IMR-90 (cell line): ENCODE results near the gene TIMELESS. TPM values are rescaled to one million over a fixed set of nuclear protein-coding genes. Genes with fewer than 3 reads are reported as not detected.
A peak's percentile ranks its signal among the peaks of the same experiment; 100 is the strongest.

ENCODE experiments used
- ATAC-seq: fragments of 200-7000 bp; cut with Tn5 transposase; 2 replicates; pipeline ENCODE4 v1.9.1; 2020; ENCODE audit warnings: low read depth, mild to moderate bottlenecking, moderate library complexity
- BruUV-seq: library from RNA; stranded (reverse); fragments of 400-500 nt; replicated peaks from 2 replicates; lab custom pipeline; 2021; lab: Mats Ljungman, UMichigan
- CTCF ChIA-PET: fragments of 300-600 bp; formaldehyde crosslinking; extraction: SDS; loops from one replicate; lab custom pipeline; 2021; ENCODE audit warnings: antibody characterized with exemption; lab: Yijun Ruan, JAX
- POLR2A ChIA-PET: fragments of 300-600 bp; sonication (Branson Sonifier 250); formaldehyde crosslinking; loops from one replicate; lab custom pipeline; 2022; ENCODE audit warnings: antibody characterized with exemption; ENCODE audit not compliant: unreplicated experiment; lab: Charles Lee
- DNase-seq: peaks from one replicate; pipeline ENCODE4 v3.0.0; 2013
- H2AFZ ChIP-seq: replicated peaks from 2 replicates; pipeline ENCODE3; 2013; ENCODE audit warnings: low read length, mild to moderate bottlenecking; ENCODE audit not compliant: poor library complexity
- H2AK5ac ChIP-seq: 2 replicates; pipeline ENCODE4 v1.6.1; 2013; ENCODE audit warnings: low read depth, low read length, inconsistent platforms
- H2AK9ac ChIP-seq: replicated peaks from 2 replicates; pipeline ENCODE3; 2013; ENCODE audit warnings: mild to moderate bottlenecking, low read depth, low read length, moderate library complexity; ENCODE audit not compliant: poor library complexity
- H2BK120ac ChIP-seq: 2 replicates; pipeline ENCODE4 v1.6.1; 2013; ENCODE audit warnings: low read depth, low read length, inconsistent platforms
- H2BK15ac ChIP-seq: 3 replicates; pipeline ENCODE4 v1.6.1; 2013; ENCODE audit warnings: low read depth, low read length, inconsistent platforms
- H2BK20ac ChIP-seq: 2 replicates; pipeline ENCODE4 v1.6.1; 2013; ENCODE audit warnings: low read depth, mild to moderate bottlenecking, inconsistent platforms, low read length, moderate library complexity
- H2BK5ac ChIP-seq: 2 replicates; pipeline ENCODE4 v1.6.1; 2013; ENCODE audit warnings: mild to moderate bottlenecking, low read depth, low read length, inconsistent platforms; ENCODE audit not compliant: poor library complexity, severe bottlenecking
- H3K14ac ChIP-seq: replicated peaks from 2 replicates; pipeline ENCODE4 v1.6.1; 2013; ENCODE audit warnings: low read depth, low read length, inconsistent platforms
- H3K18ac ChIP-seq: 2 replicates; pipeline ENCODE4 v1.6.1; 2013; ENCODE audit warnings: low read depth, low read length, control low read depth
- H3K23ac ChIP-seq: 2 replicates; pipeline ENCODE4 v1.6.1; 2013; ENCODE audit warnings: low read depth, low read length, inconsistent platforms
- H3K27ac ChIP-seq: 2 replicates; pipeline ENCODE4 v1.5.1; 2013; ENCODE audit warnings: mild to moderate bottlenecking, control low read depth, low read length; ENCODE audit not compliant: insufficient read depth
- H3K27me3 ChIP-seq: 2 replicates; pipeline ENCODE4 v1.6.1; 2013; ENCODE audit warnings: low read length; ENCODE audit not compliant: control insufficient read depth, insufficient read depth
- H3K36me3 ChIP-seq: 2 replicates; pipeline ENCODE4 v1.6.1; 2013; ENCODE audit warnings: low read length, mixed read lengths; ENCODE audit not compliant: control insufficient read depth, insufficient read depth
- H3K4ac ChIP-seq: 2 replicates; pipeline ENCODE4 v1.6.1; 2013; ENCODE audit warnings: low read depth, low read length, inconsistent platforms
- H3K4me1 ChIP-seq: 2 replicates; pipeline ENCODE4 v1.6.1; 2013; ENCODE audit warnings: low read length, mixed read lengths; ENCODE audit not compliant: control insufficient read depth, insufficient read depth
- H3K4me2 ChIP-seq: 2 replicates; pipeline ENCODE4 v1.6.1; 2013; ENCODE audit warnings: low read depth, mild to moderate bottlenecking, control low read depth, low read length, moderate library complexity
- H3K4me3 ChIP-seq: 2 replicates; pipeline ENCODE4 v1.5.1; 2013; ENCODE audit warnings: low read depth, mild to moderate bottlenecking, control low read depth, low read length, moderate library complexity; ENCODE audit not compliant: insufficient read depth
- H3K56ac ChIP-seq: 2 replicates; pipeline ENCODE4 v1.6.1; 2013; ENCODE audit warnings: low read length, inconsistent platforms; ENCODE audit not compliant: insufficient read depth; ENCODE audit errors: extremely low read depth
- H3K79me1 ChIP-seq, 2 experiments: 2 replicates each; pipeline ENCODE4 v1.6.1; 2013; ENCODE audit warnings: low read length in 2 of 2, inconsistent platforms in 1 of 2, low read depth in 1 of 2
- H3K9ac ChIP-seq: 2 replicates; pipeline ENCODE4 v1.6.1; 2013; ENCODE audit warnings: low read depth, low read length, control low read depth
- H3K9me1 ChIP-seq: 2 replicates; pipeline ENCODE4 v1.6.1; 2013; ENCODE audit warnings: low read length, inconsistent platforms; ENCODE audit not compliant: insufficient read depth
- H3K9me3 ChIP-seq: 2 replicates; pipeline ENCODE4 v1.6.1; 2013; ENCODE audit warnings: low read length; ENCODE audit not compliant: control insufficient read depth, insufficient read depth
- H4K20me1 ChIP-seq: 2 replicates; pipeline ENCODE4 v1.6.1; 2013; ENCODE audit warnings: low read length, inconsistent platforms; ENCODE audit not compliant: insufficient read depth
- H4K5ac ChIP-seq: 2 replicates; pipeline ENCODE4 v1.6.1; 2013; ENCODE audit warnings: mild to moderate bottlenecking, low read depth, low read length, control low read depth
- H4K8ac ChIP-seq, 2 experiments: 2 replicates each; pipeline ENCODE4 v1.6.1; 2013; ENCODE audit warnings: low read depth in 2 of 2, low read length in 2 of 2, control low read depth in 1 of 2, inconsistent platforms in 1 of 2
- H4K91ac ChIP-seq: 2 replicates; pipeline ENCODE4 v1.6.1; 2013; ENCODE audit warnings: low read depth, low read length, inconsistent platforms; ENCODE audit not compliant: insufficient read depth
- FOS ChIP-seq: fragments of 150-350 bp; IDR thresholded peaks from 2 replicates; pipeline ENCODE4 v1.6.1; 2016; ENCODE audit warnings: low read depth, low read length
- NFE2L2 ChIP-seq: fragments of 150-350 bp; IDR thresholded peaks from 2 replicates; pipeline ENCODE4 v1.6.1; 2016; ENCODE audit warnings: low read depth, mild to moderate bottlenecking, low read length
- WGBS, 2 experiments: methylation state at CpG; one replicate each; pipeline versions ENCODE4 v1.1.5 to v1.1.7; 2013; ENCODE audit warnings: missing lambda C conversion rate in 2 of 2; ENCODE audit not compliant: insufficient read length in 1 of 2; ENCODE audit errors: extremely low coverage in 2 of 2; 5-methylcytosine and 5-hydroxymethylcytosine counted together
- dilution Hi-C: fragments of 300-500 bp; cut with HindIII; formaldehyde crosslinking; loops from one replicate; pipeline ENCODE4 v1.14.3; 2018; ENCODE audit warnings: low sequenced_read_pairs; ENCODE audit not compliant: unreplicated experiment
- in situ Hi-C: fragments of 300-500 bp; cut with MboI; formaldehyde crosslinking; loops from 3 replicates; pipeline ENCODE4 v1.14.3; 2019; ENCODE audit warnings: low sequenced_read_pairs, inconsistent platforms, mixed read lengths
- intact Hi-C: fragments of 100-400 bp; cut with micrococcal nuclease; formaldehyde crosslinking; loops from 2 replicates; pipeline ENCODE4 v1.10.0; 2022
- polyA plus RNA-seq, 3 experiments: library from polyadenylated mRNA; depleted of rRNA; stranded (reverse); fragments of >200 nt; gene quantifications; 2 replicates each; pipeline ENCODE4 v1.2.3, GENCODE V29; 2012; ENCODE audit warnings: low replicate concordance in 1 of 3
- total RNA-seq: library from RNA; depleted of rRNA; stranded (reverse); fragments of >200 nt; gene quantifications from 2 replicates; pipeline ENCODE4 v1.2.3, GENCODE V29; 2012
- TF ChIP-seq, protein P1 (sequence below): conservative IDR thresholded peaks from 2 replicates; pipeline ENCODE4 v1.5.1; 2012; ENCODE audit warnings: mild to moderate bottlenecking, low read depth, low read length, improper control_type of control experiment

TIMELESS gene
- total and polyA plus RNA-seq, 2 of the 4 experiments (the other 2 are of a cell fraction), result 7.3 to 10.4 TPM

DNA sequence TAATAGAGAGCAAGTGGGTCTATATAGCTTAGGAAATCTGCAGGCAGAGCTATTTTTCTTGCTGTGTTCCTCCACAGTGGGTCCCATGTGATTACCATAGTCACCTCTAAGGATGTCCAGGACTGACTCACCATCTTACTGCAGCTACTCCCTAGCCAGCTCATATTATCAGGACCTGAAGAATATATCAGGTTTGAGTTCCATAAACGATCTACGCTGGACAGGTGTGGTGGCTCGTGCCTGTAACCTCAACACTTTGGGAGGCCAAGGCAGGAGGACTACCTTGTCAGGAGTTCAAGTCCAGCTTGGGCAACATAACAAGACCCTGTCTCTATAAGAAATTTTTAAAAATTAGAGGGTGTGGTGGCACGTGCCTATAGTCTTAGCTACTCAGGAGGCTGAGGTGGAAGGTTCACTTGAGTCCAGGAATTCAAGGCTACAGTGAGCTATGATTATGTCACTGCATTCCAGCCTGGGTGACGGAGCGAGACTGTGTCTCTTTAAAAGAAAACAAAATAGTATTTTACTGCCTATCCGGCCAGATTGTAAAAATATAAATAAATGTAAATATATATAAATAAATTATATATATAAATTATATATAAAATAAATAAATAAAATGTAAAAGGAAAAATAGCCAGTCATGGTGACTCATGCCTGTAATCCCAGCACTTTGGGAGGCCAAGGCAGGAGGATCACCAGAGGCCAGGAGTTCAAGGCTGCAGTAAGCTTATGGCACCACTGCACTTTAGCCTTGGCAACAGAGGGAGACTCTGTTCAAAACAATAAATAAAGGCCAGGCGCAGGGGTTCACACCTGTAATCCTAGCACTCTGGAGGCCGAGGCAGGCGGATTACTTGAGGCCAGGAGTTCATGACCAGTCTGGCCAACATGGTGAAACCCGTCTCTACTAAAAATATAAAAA is 12.3 kb upstream of the TIMELESS start:
- WGBS, 2 experiments, result 100% methylated on average over 1 of the region's 11 CpGs; no CpG with 5 or more reads in 1 of the 2 experiments
- peak; percentile 49 for DNase-seq
- no peaks in the 10 kb centered on the region for H3K27me3 ChIP-seq

More for the DNA sequence above, 12.3 kb upstream of the TIMELESS start:
- H2BK5ac ChIP-seq, result no peak overlapping the region
- H4K8ac ChIP-seq, result no peak overlapping the region
- no peak overlapping the region for H3K9ac ChIP-seq
- dilution Hi-C loops (no loop called here), in situ Hi-C loops (loop anchor here (10.0 kb wide), 1 partner anchor 107 kb away; no protein-coding TSS in a partner anchor), intact Hi-C loops (loop anchor here (5.0 kb wide), 2 partner anchors 84 to 144 kb away; partner anchors contain the start of gene CNPY2)
- H3K56ac ChIP-seq, result no peak overlapping the region
- H3K79me1 ChIP-seq, result no peaks in the 10 kb centered on the region
- no peak overlapping the region for H2BK20ac ChIP-seq
- no peak overlapping the region for H3K4me2 ChIP-seq
- H3K23ac ChIP-seq, result no peak overlapping the region
- no peak overlapping the region for H4K5ac ChIP-seq
- H2BK120ac ChIP-seq, result no peak overlapping the region
- H2AK5ac ChIP-seq, result peak overlapping the region; percentile 27; the same call in 1 of the 2 replicates
- POLR2A ChIA-PET, result interaction anchor here (0.9 kb wide), 1 partner anchor 103 kb away, joined by 3 read pairs; no protein-coding TSS in a partner anchor
- CTCF ChIA-PET, result no interaction called here
- H3K18ac ChIP-seq, result no peak overlapping the region
- no peak overlapping the region for H3K14ac ChIP-seq
- ATAC-seq, result no peak
- H2BK15ac ChIP-seq, result no peak overlapping the region
- no peak overlapping the region for H2AK9ac ChIP-seq
- no peaks in the 10 kb centered on the region for H3K9me1 ChIP-seq
- no peak overlapping the region for H3K4ac ChIP-seq
- no peak for TF ChIP-seq FOS
- TF ChIP-seq, protein P1, sequence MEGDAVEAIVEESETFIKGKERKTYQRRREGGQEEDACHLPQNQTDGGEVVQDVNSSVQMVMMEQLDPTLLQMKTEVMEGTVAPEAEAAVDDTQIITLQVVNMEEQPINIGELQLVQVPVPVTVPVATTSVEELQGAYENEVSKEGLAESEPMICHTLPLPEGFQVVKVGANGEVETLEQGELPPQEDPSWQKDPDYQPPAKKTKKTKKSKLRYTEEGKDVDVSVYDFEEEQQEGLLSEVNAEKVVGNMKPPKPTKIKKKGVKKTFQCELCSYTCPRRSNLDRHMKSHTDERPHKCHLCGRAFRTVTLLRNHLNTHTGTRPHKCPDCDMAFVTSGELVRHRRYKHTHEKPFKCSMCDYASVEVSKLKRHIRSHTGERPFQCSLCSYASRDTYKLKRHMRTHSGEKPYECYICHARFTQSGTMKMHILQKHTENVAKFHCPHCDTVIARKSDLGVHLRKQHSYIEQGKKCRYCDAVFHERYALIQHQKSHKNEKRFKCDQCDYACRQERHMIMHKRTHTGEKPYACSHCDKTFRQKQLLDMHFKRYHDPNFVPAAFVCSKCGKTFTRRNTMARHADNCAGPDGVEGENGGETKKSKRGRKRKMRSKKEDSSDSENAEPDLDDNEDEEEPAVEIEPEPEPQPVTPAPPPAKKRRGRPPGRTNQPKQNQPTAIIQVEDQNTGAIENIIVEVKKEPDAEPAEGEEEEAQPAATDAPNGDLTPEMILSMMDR, result no peak
- TF ChIP-seq NFE2L2, result peak; percentile 42; the same call in 1 of the 2 replicates
- H4K91ac ChIP-seq, result no peak overlapping the region
- H3K4me3 ChIP-seq, result no peak overlapping the region
- no peak overlapping the region for H3K27ac ChIP-seq
- no peak overlapping the region for H2AFZ ChIP-seq
- H3K9me3 ChIP-seq, result no peaks in the 10 kb centered on the region
- no peaks in the 10 kb centered on the region for H3K36me3 ChIP-seq
- H3K4me1 ChIP-seq, result 0 out of 2 replicates have a peak, but pooled peaks cover 2% of the 10 kb centered on the region
- H4K20me1 ChIP-seq, result no peaks in the 10 kb centered on the region
- no TSS peak for BruUV-seq
